HG03520 (cell line): ENCODE data around the gene SYNGAP1.

Experiments used
- ATAC-seq: cut with Tn5 transposase; IDR thresholded peaks from one replicate; pipeline ENCODE4 v1.9.1; 2021; ENCODE audit warnings: mild to moderate bottlenecking, moderate library complexity; ENCODE audit not compliant: unreplicated experiment

SYNGAP1 gene

GRCh38 chr6:33434961-33435360 lies 15.1 kb downstream of the SYNGAP1 start:
- no peak for ATAC-seq

- ATAC-seq: no peak
Measured at GRCh38 chr6:33437666-33438065, 17.8 kb downstream of the SYNGAP1 start.

DNA sequence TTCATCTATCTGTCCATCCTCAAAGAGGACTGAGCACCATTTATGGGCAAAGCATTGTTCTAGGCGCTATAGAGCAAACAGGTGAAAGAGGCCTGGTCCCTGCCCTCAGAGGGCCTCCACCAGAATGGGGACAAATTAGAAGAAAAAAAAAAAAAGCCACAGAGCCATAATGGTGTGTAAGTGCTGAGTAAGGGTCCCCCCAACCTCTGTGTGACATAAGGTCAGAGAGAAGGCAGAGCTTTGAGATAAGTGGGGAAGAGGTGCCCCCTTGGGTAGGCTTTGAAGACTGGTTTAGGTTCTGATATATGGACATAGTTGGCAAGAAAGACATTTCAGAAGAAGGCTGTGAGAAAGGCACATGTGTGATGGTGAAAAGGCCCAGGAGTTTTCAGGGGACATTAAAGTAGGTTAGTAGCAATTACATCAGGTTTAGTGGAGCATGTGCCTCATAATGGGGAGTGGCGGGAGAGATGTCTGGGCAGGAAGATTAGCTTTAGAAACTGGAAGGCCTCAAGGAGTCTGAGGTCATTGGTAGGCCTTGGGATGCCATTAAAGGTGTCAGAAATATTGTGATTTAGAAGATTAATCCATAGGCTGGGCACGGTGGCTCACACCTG lies 19.2 kb downstream of the SYNGAP1 start:
- ATAC-seq: no peak

- ATAC-seq: no peak
Measured at GRCh38 chr6:33439956-33440648, 20.2 kb downstream of the SYNGAP1 start.

- ATAC-seq: no peak
Measured at GRCh38 chr6:33440649-33441309, 20.9 kb downstream of the SYNGAP1 start.

DNA sequence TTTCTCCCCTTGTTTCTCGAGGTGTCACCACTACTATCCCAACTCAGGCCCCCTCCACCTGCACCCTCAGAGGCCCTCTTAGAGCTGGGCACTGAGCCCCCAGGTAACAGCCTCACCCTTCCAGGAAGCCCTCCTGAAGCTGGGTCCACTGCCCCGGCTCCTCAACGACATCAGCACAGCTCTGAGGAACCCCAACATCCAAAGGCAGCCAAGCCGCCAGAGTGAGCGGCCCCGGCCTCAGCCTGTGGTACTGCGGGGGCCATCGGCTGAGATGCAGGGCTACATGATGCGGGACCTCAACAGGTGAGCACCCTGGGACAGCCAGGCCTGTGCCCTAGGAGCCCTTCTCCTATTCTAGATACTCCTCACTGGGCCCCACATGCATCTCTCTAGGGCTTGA lies 21.6 kb downstream of the SYNGAP1 start:
- ATAC-seq: no peak

GRCh38 chr6:33442283-33442682 lies 22.4 kb downstream of the SYNGAP1 start:
- ATAC-seq: no peak

- ATAC-seq: no peak
Measured at GRCh38 chr6:33443025-33443424, 23.2 kb downstream of the SYNGAP1 start.

- no peak for ATAC-seq
Measured at GRCh38 chr6:33443619-33444504, 24.0 kb downstream of the SYNGAP1 start.

- ATAC-seq: no peak
Measured at GRCh38 chr6:33445119-33445603, 25.3 kb downstream of the SYNGAP1 start.

- no peak for ATAC-seq
Measured at GRCh38 chr6:33446356-33446755, 26.5 kb downstream of the SYNGAP1 start.

DNA sequence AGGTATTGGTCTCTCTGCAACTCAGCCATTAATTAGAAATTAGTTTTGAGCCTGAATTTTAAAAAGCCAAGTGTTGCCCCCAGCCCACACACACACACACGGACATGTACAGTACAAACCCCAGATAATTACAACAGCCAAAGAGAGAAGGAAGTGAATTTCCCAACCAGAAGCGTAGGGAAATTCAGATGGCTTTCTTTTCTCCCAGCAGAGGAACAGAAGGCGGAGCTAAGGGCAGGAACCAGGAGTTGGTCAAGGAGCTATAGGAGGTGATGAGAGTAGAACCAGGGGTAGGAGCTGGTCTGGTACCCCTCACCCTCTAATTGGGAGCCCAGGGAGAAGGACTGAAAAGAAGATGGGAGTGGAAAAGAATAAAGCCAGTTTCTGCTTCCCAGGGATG lies 30.6 kb downstream of the SYNGAP1 start:
- ATAC-seq: no peak

DNA sequence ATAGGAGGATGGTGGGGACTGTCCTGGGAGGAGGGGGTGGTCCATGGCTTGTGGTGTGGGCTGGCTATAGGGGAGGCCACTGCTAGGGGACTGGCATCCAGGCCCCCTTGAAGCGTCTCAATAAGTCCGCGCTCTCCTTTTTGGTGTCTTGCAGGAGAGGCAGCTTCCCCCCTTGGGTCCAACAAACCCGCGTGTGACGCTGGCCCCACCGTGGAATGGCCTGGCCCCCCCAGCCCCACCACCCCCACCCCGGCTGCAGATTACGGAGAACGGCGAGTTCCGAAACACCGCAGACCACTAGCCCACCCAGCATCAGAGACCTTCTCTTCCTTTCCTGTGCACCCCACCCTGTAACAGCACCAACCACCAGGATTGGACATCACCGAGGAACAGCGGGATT lies 31.7 kb downstream of the SYNGAP1 start:
- no peak for ATAC-seq

- ATAC-seq: no peak
Measured at GRCh38 chr6:33452496-33452895, 32.6 kb downstream of the SYNGAP1 start.

DNA sequence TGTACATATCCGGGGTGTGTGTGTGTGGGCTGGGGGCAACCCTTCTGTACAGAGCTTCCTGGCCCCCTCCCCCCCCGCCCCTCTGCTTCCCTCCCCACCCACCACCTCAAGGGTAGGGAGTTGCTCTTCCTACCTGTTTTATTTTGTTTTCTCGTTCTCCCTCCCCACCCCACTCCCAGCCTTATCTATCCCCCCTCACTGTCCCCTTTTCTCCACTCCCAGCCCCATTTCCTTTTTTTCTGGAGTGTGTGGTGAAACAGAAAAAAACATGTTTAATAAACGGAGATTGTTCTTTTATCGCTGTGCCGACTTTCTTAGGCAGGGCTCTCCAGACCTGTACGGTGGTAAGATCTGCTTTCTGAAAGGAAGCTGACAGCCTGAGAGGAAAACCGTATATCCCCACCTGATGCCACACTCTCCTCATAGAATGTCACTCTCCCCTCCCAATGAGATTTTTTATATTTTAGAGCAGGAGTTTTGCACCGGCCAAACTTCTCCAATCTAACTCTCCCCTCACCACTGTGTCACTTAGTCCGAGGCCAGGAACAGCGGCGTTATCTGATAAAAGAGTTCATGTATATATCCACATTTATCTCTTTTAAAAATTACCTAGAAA lies 33.6 kb downstream of the SYNGAP1 start:
- ATAC-seq: no peak

GRCh38 chr6:33454009-33454946 lies 34.4 kb downstream of the SYNGAP1 start, which contains the start of gene ZBTB9:
Gene ZBTB9, plus strand, starts transcription at chr6:33454576. Its CDS starts 525 bp downstream, at chr6:33455101.
- ATAC-seq: peak; percentile 97

DNA sequence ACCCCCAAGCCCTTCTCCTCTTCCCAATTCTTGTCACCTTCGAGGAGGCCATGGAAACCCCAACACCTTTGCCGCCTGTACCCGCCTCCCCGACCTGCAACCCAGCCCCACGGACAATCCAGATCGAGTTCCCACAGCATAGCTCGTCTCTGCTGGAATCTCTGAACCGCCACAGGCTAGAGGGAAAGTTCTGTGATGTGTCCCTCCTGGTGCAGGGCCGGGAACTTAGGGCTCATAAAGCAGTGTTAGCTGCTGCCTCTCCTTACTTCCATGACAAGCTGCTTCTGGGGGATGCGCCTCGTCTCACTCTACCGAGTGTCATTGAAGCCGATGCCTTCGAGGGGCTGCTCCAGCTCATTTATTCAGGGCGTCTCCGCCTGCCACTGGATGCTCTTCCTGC lies 35.2 kb downstream of the SYNGAP1 start:
- ATAC-seq: no peak

- ATAC-seq: no peak
Measured at GRCh38 chr6:33456156-33456555, 36.3 kb downstream of the SYNGAP1 start.

DNA sequence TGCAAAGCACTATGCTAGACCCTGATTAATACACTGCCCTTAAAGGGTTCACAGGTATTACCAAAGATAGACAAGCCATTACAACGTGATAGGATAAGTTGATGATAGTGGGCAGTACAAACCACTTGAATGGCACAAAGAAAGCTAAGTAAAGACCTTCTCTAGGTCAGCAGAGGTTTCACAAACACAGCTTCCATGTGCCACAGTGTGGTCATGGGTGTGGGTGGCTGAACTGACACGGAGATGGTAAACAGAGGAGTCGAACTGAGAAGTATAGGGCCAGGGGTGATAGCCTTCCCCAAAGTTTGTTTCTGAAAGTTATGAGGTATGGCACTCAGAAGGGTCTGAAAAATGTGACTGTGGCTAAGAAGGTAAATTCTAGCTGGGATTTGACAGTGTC lies 38.8 kb downstream of the SYNGAP1 start:
- ATAC-seq: no peak
